Measurements from ENCODE around the gene TMEM123.
A peak's percentile ranks its signal among the peaks of the same experiment; 100 is the strongest.
"Not testable (repeated sequence)": the region's sequence is repeated elsewhere in the genome, so short reads cannot be mapped to it uniquely, and the experiment has no call there.

TMEM123 gene

DNA sequence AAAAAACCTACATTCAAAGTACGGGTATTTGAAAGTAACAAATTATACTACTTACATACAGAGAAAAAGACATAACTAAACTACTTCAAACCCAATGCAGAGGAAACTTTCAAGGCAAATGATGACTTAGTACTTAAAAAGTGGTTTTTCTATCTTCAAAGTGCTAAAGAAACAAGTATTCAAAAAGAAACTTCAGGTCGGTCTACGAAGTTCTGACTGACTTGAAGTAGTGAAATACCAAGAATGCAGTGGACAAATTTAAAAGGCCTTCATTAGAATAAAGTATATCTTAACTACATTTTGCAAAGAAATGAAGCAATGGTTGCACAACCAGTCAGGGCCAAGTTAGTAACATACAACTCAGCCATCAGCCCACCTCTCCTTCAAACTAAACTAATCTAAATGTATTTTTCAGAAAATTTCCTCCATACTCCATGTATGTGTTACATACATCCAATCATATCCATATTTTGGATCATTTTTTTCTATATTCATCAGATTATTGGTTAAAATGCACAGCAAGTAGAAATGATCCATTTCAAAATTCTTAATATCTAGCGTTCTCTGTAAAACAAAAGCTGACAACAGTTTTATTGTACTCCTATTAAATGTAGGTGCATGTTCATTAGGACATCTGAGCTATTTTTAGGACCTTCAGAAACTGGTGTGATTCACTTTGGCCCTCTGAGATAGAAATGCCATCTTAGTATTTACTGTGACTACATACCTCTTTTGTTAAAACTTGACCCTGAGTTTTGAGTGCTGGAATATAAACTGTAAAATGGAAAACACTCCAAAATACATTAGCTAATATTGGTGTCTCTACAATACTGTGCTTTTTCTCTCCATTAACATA, 55.6 kb downstream of the TMEM123 start:
- DNase-seq (ENCODE audit: low read depth in 3 of 3, low spot score in 1 of 3), result no peak

- DNase-seq (ENCODE audit: low read depth in 3 of 3, low spot score in 1 of 3), result no peak
Observed at GRCh38 chr11:102395720-102396393, 56.7 kb downstream of the TMEM123 start.

- DNase-seq (ENCODE audit: low read depth in 3 of 3, low spot score in 1 of 3), result no peak
Observed at GRCh38 chr11:102393272-102393730, 59.3 kb downstream of the TMEM123 start.

DNA sequence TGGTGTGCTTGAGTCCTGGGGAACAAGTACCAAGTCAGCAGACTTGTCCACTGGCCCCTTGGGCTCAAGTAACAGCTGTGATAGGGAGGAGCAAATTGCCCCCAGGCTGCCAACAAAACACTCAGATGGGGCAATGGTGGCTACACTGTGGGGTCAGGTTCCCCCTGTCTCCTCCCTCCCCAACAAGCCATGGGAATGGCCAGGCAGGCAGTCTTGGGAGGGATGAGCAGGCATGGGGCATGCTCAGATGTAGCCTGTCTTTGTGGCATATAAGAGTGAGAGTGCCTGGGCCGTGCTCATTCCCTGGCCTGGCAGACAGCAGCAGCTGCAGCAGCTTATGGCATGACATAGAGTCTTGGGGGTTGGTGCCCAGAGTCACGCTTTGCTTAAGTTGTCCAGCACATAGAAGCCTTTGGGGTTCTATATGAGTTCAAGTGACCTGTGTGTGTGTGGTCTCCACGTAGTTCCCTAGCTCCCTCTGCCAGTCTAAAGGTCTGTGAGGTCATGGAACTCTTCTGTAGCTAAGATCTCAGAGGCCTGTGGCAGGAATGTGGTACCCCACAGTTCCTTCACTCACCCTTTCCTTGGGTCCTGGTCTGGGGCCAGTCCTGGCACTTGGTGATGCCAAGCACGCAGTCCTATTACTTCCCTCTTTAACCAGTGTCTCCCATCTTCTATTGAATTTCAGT, 60.9 kb downstream of the TMEM123 start:
- no peak for DNase-seq (ENCODE audit: low read depth in 3 of 3, low spot score in 1 of 3)

DNA sequence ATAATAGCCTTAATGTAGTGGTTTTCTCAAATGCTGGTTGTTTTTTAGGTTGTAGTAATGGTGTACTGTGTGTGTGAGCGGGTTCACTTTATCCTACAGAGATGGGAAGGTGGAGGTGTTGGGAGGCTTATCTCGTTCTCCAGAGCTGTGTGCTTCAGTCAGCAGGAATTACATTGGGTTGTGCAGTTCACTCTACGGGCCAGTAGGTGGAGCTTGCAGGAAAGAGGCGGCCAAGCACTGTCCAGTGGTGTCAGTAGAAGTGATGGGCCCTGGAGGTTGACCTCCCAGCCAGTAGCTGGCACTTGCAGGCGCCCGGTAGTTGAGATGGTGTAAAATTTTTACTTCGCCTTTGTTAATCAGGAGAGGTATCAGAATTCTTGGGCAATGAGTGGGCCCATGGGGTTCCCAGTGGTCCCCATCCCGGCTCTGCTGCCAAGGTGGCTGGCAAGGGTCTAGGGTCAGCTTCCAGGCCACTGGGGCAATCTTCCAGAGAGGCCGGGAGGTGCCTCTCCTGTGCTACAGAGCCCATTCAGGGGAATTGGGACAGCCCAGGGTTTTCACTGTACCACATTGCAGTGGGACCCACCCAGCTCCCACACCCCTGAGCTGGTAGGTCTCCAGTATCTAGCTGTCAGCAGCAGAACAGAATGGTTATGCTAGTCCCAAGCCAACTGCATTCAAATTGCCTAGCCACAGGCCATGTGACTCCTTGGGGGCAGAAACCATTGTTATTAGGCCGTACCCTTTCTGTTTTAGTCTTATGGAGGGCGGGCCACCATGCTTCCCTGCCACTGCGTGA, 61.7 kb downstream of the TMEM123 start:
- DNase-seq (ENCODE audit: low read depth in 3 of 3, low spot score in 1 of 3), result peak in 1 of 3 donors; percentile 35

DNA sequence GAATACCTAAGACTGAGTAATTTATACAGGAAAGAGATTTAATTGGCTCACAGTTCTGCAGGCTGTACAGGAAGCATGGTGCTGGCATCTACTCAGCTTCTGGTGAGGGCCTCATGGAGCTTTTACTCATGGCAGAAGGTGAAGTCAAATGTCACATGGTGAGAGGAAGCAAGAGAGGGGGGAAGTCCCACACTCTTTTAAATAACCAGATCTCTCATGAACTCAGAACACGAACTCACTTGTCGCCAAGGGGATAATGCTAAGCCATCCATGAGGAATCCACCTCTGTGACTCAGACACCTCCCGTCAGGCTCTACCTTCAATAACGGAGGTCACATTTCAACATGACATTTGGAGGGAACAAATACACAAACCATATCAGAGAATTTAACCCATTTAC, 63.3 kb downstream of the TMEM123 start:
- DNase-seq (ENCODE audit: low read depth in 3 of 3, low spot score in 1 of 3), result no peak

GRCh38 chr11:102387043-102387781, 65.4 kb downstream of the TMEM123 start:
- no peak for DNase-seq (ENCODE audit: low read depth in 3 of 3, low spot score in 1 of 3)

DNA sequence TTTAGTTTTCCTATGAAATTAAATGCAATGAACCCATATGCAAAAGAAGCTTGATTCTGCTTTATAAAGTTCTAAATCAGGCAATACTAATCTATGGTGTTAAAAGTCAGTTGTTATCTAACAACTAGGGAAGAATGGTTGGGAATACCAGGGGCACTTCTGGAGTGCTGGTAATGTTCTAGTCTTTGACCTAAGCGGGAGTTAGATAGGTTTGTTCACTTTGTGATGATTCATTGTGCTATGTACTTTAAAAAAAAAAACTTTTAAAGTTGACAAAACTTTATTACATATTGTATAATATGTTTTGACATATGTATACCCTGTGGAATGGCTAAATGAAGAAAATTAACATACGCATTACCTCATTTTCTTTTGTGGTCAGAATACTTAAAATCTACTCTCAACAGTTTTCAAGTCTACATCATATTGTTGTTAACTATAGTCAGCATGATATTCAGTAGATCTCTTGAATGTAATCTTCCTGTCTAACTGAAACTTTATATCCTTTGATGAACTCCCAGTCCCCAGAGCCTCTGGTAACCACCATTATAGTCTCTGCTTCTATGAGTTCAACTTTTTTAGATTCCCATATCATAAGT, 66.3 kb downstream of the TMEM123 start:
- no peak for DNase-seq (ENCODE audit: low read depth in 3 of 3, low spot score in 1 of 3)

GRCh38 chr11:102385085-102386007, 67.2 kb downstream of the TMEM123 start:
- no peak for DNase-seq (ENCODE audit: low read depth in 3 of 3, low spot score in 1 of 3)

DNA sequence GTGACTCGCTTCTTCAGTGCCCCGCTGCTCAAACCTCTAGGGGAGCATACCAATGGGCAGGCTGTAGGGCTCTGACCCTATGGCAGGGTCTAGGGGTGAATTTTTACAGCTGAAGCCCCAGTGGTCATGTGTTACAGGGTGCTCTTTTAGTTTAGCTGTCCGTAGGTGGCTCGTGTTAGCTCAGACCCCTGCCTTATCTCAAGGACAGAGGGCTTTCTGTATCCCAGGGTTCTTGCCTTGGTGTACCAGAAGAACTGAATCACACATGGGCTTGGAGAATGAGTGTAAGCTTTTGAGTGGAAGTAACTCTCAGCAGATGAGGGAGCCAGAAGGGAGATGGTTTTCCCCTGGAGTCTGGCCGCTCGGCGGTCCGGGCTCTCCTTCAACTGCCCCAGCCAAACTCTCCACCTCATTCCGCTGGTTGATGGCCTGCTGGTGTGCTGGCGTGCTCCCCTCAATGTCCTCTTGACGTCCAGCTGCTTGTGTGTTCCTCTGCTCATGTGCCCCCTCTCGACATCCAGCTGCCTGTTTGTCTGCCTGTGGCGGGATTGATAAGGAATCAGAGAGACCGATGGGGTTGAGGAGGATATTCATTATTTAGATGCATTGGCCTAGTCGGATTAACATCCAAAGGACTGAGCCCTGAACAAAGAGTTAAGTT, 68.0 kb downstream of the TMEM123 start:
- no peak for DNase-seq (ENCODE audit: low read depth in 3 of 3, low spot score in 1 of 3)

DNA sequence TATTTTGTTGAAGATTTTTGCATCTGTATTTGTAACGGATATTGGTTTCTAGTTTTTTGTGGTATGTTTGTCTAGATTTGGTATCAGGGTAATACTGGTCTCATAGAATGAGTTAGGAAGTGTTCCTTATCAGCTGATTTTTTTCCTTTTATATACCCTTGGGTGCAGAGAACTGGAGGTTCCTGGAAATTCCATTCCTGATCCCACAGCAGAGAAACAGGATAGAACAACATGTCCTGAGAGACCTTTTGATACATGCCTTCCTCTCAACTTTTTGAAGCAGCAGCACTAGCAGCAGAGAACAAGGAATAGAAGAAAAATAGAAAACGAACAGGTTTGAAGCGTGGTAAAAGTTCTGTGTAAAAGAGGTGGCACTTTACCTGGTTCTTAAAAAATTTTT, 68.7 kb downstream of the TMEM123 start:
- DNase-seq (ENCODE audit: low read depth in 3 of 3, low spot score in 1 of 3), result no peak

GRCh38 chr11:102382384-102382783, 70.2 kb downstream of the TMEM123 start:
- DNase-seq (ENCODE audit: low read depth in 3 of 3, low spot score in 1 of 3), result no peak

GRCh38 chr11:102378818-102379217, 73.7 kb downstream of the TMEM123 start:
- no peak for DNase-seq (ENCODE audit: low read depth in 3 of 3, low spot score in 1 of 3)

DNA sequence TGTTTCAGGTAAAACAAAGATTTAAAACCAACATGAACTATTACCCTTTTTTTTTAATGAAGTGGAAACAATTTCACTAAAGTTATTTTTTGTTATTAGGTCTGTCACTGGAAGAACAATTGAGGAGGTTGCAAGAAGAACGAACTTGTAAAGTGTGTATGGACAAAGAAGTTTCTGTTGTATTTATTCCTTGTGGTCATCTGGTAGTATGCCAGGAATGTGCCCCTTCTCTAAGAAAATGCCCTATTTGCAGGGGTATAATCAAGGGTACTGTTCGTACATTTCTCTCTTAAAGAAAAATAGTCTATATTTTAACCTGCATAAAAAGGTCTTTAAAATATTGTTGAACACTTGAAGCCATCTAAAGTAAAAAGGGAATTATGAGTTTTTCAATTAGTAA, 74.7 kb downstream of the TMEM123 start:
- no peak for DNase-seq (ENCODE audit: low read depth in 3 of 3, low spot score in 1 of 3)

DNA sequence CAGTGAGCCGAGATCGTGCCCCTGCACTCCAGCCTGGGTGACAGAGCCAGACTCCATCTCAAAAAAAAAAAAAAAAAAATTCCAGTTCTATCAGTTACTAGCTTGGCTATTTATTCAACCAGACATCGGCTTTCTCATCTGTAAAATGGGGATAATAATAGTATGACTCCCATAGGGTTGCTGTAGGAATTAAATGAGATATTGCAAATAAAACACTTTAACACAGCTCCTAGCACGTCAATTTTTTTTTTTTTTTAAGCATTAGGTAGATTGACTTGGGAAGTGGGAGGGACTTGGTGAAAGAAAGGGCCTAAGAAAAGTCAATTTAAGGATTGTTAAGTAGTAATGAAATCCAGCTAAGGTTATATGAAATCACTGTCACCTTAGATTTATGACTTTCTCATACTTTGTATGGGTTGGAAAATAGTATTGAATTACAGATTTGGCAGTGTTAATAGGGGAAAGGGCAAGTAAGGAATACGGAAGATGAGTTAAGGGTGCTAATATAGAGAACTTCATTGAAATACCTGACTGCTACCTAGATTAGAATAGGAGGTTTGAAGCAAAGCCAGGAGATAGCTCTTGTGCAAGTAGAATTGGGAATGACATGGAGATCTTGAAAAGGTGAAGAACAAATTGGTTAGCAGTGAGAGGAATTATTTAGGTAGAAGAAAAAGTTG, 76.7 kb downstream of the TMEM123 start:
- no peak for DNase-seq (ENCODE audit: low read depth in 3 of 3, low spot score in 1 of 3)

DNA sequence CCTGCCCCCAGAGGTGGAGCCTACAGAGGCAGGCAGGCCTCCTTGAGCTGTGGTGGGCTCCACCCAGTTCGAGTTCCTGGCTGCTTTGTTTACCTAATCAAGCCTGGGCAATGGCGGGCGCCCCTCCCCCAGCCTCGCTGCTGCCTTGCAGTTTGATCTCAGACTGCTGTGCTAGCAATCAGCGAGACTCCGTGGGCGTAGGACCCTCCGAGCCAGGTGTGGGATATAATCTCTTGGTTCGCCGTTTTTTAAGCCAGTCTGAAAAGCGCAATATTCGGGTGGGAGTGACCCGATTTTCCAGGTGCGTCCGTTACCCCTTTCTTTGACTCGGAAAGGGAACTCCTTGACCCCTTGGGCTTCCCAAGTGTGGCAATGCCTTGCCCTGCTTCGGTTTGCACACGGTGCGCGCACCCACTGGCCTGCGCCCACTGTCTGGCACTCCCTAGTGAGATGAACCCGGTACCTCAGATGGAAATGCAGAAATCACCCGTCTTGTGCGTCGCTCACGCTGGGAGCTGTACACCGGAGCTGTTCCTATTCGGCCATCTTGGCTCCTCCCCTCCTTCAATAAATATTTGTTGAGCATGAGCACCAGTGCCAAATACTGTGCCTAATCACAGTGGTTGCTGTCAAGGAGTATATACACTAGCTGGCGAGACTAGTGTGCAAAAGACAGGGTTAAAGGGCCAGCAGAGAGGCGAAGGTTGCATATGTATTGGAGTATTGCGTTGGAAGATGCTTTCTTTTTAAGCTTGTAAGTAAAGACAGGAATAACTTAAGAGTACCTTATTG, 77.7 kb downstream of the TMEM123 start:
- DNase-seq (ENCODE audit: low read depth in 3 of 3, low spot score in 1 of 3), result not testable (repeated sequence)

DNA sequence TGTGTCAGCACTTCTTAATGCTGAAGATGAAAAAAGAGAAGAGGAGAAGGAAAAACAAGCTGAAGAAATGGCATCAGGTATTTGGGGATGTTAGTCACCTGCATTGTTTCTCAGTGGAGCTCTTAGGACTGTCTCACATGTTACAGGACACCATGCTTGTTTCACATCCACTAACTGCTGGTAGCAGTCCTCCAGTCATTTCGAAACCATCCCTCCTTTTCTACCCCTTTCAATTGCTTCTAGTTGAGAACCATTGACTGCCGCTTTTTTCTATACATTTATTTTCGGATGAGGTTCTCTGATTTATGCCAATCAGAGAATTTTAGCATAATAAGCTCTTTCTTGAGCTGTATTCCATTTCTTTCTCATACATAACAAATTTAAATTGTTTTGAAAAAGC, 84.1 kb downstream of the TMEM123 start:
- DNase-seq (ENCODE audit: low read depth in 3 of 3, low spot score in 1 of 3), result no peak

All from stimulated activated CD4-positive, alpha-beta T cell treated with anti-CD3 and anti-CD28 coated beads, TNF-alpha, amount 100 ng/mL, for 1 hour (primary cell).